ENCODE results near the gene CRABP2. TPM values are rescaled to one million over a fixed set of nuclear protein-coding genes. Genes with fewer than 3 reads are reported as not detected.
A peak's percentile ranks its signal among the peaks of the same experiment; 100 is the strongest.

The CRABP2 gene
- polyA plus RNA-seq, 1 of the 3 experiments (the other 2 are of a cell fraction): 42.1 TPM

DNA sequence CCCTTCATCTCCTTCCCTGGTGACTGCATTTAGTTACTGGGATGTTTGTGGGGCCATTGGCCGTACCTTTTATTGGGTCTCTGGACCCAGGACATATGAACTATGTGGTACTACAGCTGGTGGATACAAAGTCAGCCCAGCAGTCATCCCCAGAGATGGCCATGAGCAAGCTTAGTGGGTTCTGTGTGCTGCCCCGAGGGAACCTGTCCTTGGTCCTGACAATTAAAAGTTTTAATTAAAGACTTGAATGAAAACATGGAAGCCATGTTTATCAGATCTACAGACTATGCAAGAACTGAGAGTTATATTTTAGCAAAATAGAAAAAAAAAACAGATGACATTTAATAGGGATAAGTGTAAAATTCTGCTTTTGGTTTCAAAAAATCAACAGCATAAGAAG, 25.3 kb downstream of the CRABP2 start:
- H3K79me2 ChIP-seq (ENCODE audit: insufficient read depth): peaks cover 23% of the 10 kb centered on the region
- H4K20me1 ChIP-seq (ENCODE audit: insufficient read depth): peaks cover 4% of the 10 kb centered on the region; the same call in 1 of the 2 replicates
- no peaks in the 10 kb centered on the region for H3K36me3 ChIP-seq (replicated peaks in 1 of 2; ENCODE audit: control insufficient read depth in 1 of 2, insufficient read depth in 2 of 2, low read length in 1 of 2)
- H3K9me2 ChIP-seq: no peaks in the 10 kb centered on the region
- peaks cover 3% of the 10 kb centered on the region for H3F3A ChIP-seq (replicated peaks; ENCODE audit: insufficient read depth)
- H2AFZ ChIP-seq (ENCODE audit: low read depth): no peak overlapping the region
- H3K9ac ChIP-seq: no peak overlapping the region
- POLR2A ChIA-PET: no interaction called here
- H3K9me3 ChIP-seq: no peaks in the 10 kb centered on the region
- CTCF ChIA-PET: interaction anchor here (1.0 to 45.5 kb wide), 6 partner anchors 9 to 117 kb away, joined by 3 to 2702 read pairs (median 210); partner anchors contain the start of genes CRABP2, ISG20L2 and METTL25B
- peaks cover 13 to 25% of the 10 kb centered on the region in 2 experiments; a peak in 3 of 4 replicates for H3K4me1 ChIP-seq (ENCODE audit: control insufficient read depth in 1 of 2, insufficient read depth in 2 of 2, low read depth in 1 of 2, low read length in 1 of 2)
- no peak overlapping the region for H3K4me3 ChIP-seq (ENCODE audit: low read depth in 2 of 2, low read length in 1 of 2)
- H3K4me2 ChIP-seq: no peak overlapping the region
- H3K27me3 ChIP-seq (ENCODE audit: insufficient read depth): no peaks in the 10 kb centered on the region
- TF ChIP-seq FOSL2 (IDR thresholded peaks at IDR 0.05; ENCODE audit: borderline replicate concordance, low read depth): no peak
- no peak for TF ChIP-seq ELF1 (IDR thresholded peaks at IDR 0.05)
- no peak for TF ChIP-seq CHD2 (IDR thresholded peaks at IDR 0.05; ENCODE audit: low read length, partially characterized antibody)
- TF ChIP-seq TEAD4 (IDR thresholded peaks at IDR 0.05; ENCODE audit: borderline replicate concordance, insufficient read depth): no peak
- no peak for TF ChIP-seq FOXM1 (IDR thresholded peaks at IDR 0.05; ENCODE audit: low read depth)
- TF ChIP-seq, protein P1, sequence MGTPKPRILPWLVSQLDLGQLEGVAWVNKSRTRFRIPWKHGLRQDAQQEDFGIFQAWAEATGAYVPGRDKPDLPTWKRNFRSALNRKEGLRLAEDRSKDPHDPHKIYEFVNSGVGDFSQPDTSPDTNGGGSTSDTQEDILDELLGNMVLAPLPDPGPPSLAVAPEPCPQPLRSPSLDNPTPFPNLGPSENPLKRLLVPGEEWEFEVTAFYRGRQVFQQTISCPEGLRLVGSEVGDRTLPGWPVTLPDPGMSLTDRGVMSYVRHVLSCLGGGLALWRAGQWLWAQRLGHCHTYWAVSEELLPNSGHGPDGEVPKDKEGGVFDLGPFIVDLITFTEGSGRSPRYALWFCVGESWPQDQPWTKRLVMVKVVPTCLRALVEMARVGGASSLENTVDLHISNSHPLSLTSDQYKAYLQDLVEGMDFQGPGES (IDR thresholded peaks at IDR 0.05; ENCODE audit: low read depth, low read length): no peak
- TF ChIP-seq NRF1 (IDR thresholded peaks at IDR 0.05; ENCODE audit: low read depth, low read length): no peak
- no peak for TF ChIP-seq RXRA (IDR thresholded peaks at IDR 0.05; ENCODE audit: borderline replicate concordance, low read depth)
- peak; percentile 84 for TF ChIP-seq REST (IDR thresholded peaks at IDR 0.05; ENCODE audit: low read depth, low read length)
- no peak overlapping the region for H3K27ac ChIP-seq (ENCODE audit: low read depth in 2 of 2, low read length in 1 of 2)
- DNase-seq: no peak
- 50% methylated on average over 2 of the region's 2 CpGs for WGBS (ENCODE audit: low lambda C conversion rate)

All from SK-N-SH (cell line).